SK-N-SH (cell line): Measurements from ENCODE around the gene HCN1. TPM values are rescaled to one million over a fixed set of nuclear protein-coding genes. Genes with fewer than 3 reads are reported as not detected.

Experiments used
- CTCF ChIA-PET: fragments of 300-600, 350-600 bp; formaldehyde crosslinking; extraction: SDS; loops from one replicate; lab custom pipeline; 2021; lab: Yijun Ruan, JAX
- POLR2A ChIA-PET: fragments of 350-600 bp; sonication (Branson Sonifier 250); formaldehyde crosslinking; extraction: SDS; loops from one replicate; lab custom pipeline; 2020; ENCODE audit warnings: antibody characterized with exemption, inconsistent platforms; lab: Yijun Ruan, JAX
- DNase-seq: peaks from one replicate; pipeline ENCODE4 v3.0.0; 2012
- H2AFZ ChIP-seq: fragments of 200-600 bp; sonication (generic); 2 replicates; pipeline ENCODE4 v1.8.1; 2016; ENCODE audit warnings: antibody characterized with exemption, mild to moderate bottlenecking, low read depth
- H3F3A ChIP-seq: fragments of 200-600 bp; sonication (generic); replicated peaks from 2 replicates; pipeline ENCODE3; 2016; ENCODE audit warnings: antibody characterized with exemption, mild to moderate bottlenecking; ENCODE audit not compliant: insufficient read depth
- H3K27ac ChIP-seq, 2 experiments: fragments of 200-500 bp in 1 of 2; fragments of 200-600 bp in 1 of 2; sonication (Bioruptor generic) in 1 of 2; sonication (generic), shearing (Covaris generic) in 1 of 2; 2 replicates each; pipeline versions ENCODE4 v1.5.1 to v1.6.1; 2014 to 2016; ENCODE audit warnings: low read depth in 2 of 2, inconsistent platforms in 1 of 2, low read length in 1 of 2, mild to moderate bottlenecking in 1 of 2, mixed read lengths in 1 of 2
- H3K27me3 ChIP-seq: fragments of 200-600 bp; sonication (generic), shearing (Covaris generic); 2 replicates; pipeline ENCODE4 v1.6.1; 2016; ENCODE audit warnings: mixed run types; ENCODE audit not compliant: insufficient read depth
- H3K36me3 ChIP-seq, 2 experiments: fragments of 200-500 bp in 1 of 2; fragments of 200-600 bp in 1 of 2; sonication (Bioruptor generic) in 1 of 2; sonication (generic) in 1 of 2; replicated peaks in 1 of 2; 2 replicates each; pipeline versions ENCODE3 to v1.5.1; 2014 to 2016; ENCODE audit warnings: low read length in 1 of 2, mild to moderate bottlenecking in 1 of 2; ENCODE audit not compliant: insufficient read depth in 2 of 2, control insufficient read depth in 1 of 2
- H3K4me1 ChIP-seq, 2 experiments: fragments of 200-500 bp in 1 of 2; fragments of 200-600 bp in 1 of 2; sonication (Bioruptor generic) in 1 of 2; sonication (generic), shearing (Covaris generic) in 1 of 2; 2 replicates each; pipeline versions ENCODE4 v1.5.1 to v1.6.1; 2014 to 2016; ENCODE audit warnings: low read depth in 1 of 2, low read length in 1 of 2, mixed run types in 1 of 2; ENCODE audit not compliant: insufficient read depth in 2 of 2, control insufficient read depth in 1 of 2
- H3K4me2 ChIP-seq: fragments of 200-600 bp; sonication (generic), shearing (Covaris generic); 2 replicates; pipeline ENCODE4 v1.6.1; 2017; ENCODE audit warnings: mixed run types
- H3K4me3 ChIP-seq, 2 experiments: fragments of 200-500 bp in 1 of 2; fragments of 200-600 bp in 1 of 2; sonication (Bioruptor generic) in 1 of 2; sonication (generic), shearing (Covaris generic) in 1 of 2; 2 replicates each; pipeline versions ENCODE4 v1.5.1 to v1.8.1; 2014 to 2016; ENCODE audit warnings: low read depth in 2 of 2, inconsistent platforms in 1 of 2, low read length in 1 of 2, mild to moderate bottlenecking in 1 of 2, mixed read lengths in 1 of 2, moderate library complexity in 1 of 2
- H3K79me2 ChIP-seq: fragments of 200-600 bp; sonication (generic); 2 replicates; pipeline ENCODE4 v1.8.1; 2017; ENCODE audit warnings: mild to moderate bottlenecking; ENCODE audit not compliant: insufficient read depth
- H3K9ac ChIP-seq: fragments of 200-600 bp; sonication (generic); 2 replicates; pipeline ENCODE4 v1.6.1; 2017; ENCODE audit warnings: mixed run types
- H3K9me2 ChIP-seq: fragments of 200-600 bp; sonication (generic); 2 replicates; pipeline ENCODE4 v1.6.1; 2017; ENCODE audit warnings: mixed run types
- H3K9me3 ChIP-seq: fragments of 200-600 bp; sonication (generic); 2 replicates; pipeline ENCODE4 v1.6.1; 2017; ENCODE audit warnings: mixed run types, mild to moderate bottlenecking, moderate library complexity
- H4K20me1 ChIP-seq: fragments of 200-600 bp; sonication (generic); 2 replicates; pipeline ENCODE4 v1.6.1; 2017; ENCODE audit warnings: mild to moderate bottlenecking, mixed run types; ENCODE audit not compliant: insufficient read depth
- CTCF ChIP-seq: fragments of 200-600 bp; sonication (generic); IDR thresholded peaks from 2 replicates; pipeline ENCODE4 v1.6.1; 2017; ENCODE audit warnings: antibody characterized with exemption, mild to moderate bottlenecking, moderate library complexity
- ELF1 ChIP-seq: IDR thresholded peaks from 2 replicates; pipeline ENCODE4 v1.4.0; 2012
- EZH2phosphoT487 ChIP-seq: fragments of 200-600 bp; sonication (generic); IDR thresholded peaks from 2 replicates; pipeline ENCODE4 v1.6.1; 2017; ENCODE audit warnings: low read depth, mixed run types, mild to moderate bottlenecking, antibody characterized with exemption, moderate library complexity, borderline replicate concordance
- FOXM1 ChIP-seq: IDR thresholded peaks from 2 replicates; pipeline ENCODE4 v1.4.0; 2012; ENCODE audit warnings: low read depth, mild to moderate bottlenecking
- JUND ChIP-seq: IDR thresholded peaks from 2 replicates; pipeline ENCODE4 v1.4.0; 2012
- MAX ChIP-seq: IDR thresholded peaks from 2 replicates; pipeline ENCODE4 v1.4.0; 2012; ENCODE audit warnings: low read depth
- MEF2A ChIP-seq: IDR thresholded peaks from 2 replicates; pipeline ENCODE4 v1.4.0; 2012; ENCODE audit warnings: low read depth, borderline replicate concordance
- MXI1 ChIP-seq: IDR thresholded peaks from 2 replicates; pipeline ENCODE4 v1.6.1; 2012; ENCODE audit warnings: mild to moderate bottlenecking, low read depth, low read length, improper control_type of control experiment
- NFIC ChIP-seq: IDR thresholded peaks from 2 replicates; pipeline ENCODE4 v1.4.0; 2012; ENCODE audit warnings: borderline replicate concordance
- NRF1 ChIP-seq: IDR thresholded peaks from 2 replicates; pipeline ENCODE4 v1.6.1; 2012; ENCODE audit warnings: low read depth, mild to moderate bottlenecking, low read length
- RAD21 ChIP-seq: IDR thresholded peaks from 2 replicates; pipeline ENCODE4 v1.6.1; 2012; ENCODE audit warnings: mild to moderate bottlenecking, low read length
- RCOR1 ChIP-seq: fragments of 150-350 bp; IDR thresholded peaks from 2 replicates; pipeline ENCODE4 v1.6.1; 2017; ENCODE audit warnings: antibody characterized with exemption, low read length
- SMC3 ChIP-seq: IDR thresholded peaks from 2 replicates; pipeline ENCODE4 v1.6.1; 2012; ENCODE audit warnings: low read depth, low read length, improper control_type of control experiment
- TEAD4 ChIP-seq: IDR thresholded peaks from 2 replicates; pipeline ENCODE4 v1.4.0; 2012; ENCODE audit warnings: mild to moderate bottlenecking, borderline replicate concordance; ENCODE audit not compliant: insufficient read depth
- YY1 ChIP-seq: IDR thresholded peaks from 2 replicates; pipeline ENCODE4 v1.4.0; 2012; ENCODE audit warnings: low read depth, mild to moderate bottlenecking
- ZBTB33 ChIP-seq: IDR thresholded peaks from 2 replicates; pipeline ENCODE4 v1.4.0; 2012; ENCODE audit warnings: low read depth, borderline replicate concordance
- WGBS: methylation state at CpG from one replicate; pipeline ENCODE4 v1.1.6; 2017; ENCODE audit warnings: low lambda C conversion rate; 5-methylcytosine and 5-hydroxymethylcytosine counted together
- polyA plus RNA-seq, 3 experiments: library from polyadenylated mRNA; depleted of rRNA; stranded (reverse); fragments of >200 nt; gene quantifications; 2 replicates each; pipeline ENCODE4 v1.2.3, GENCODE V29; 2012
- TF ChIP-seq, protein P1 (sequence below): IDR thresholded peaks from 2 replicates; pipeline ENCODE4 v1.4.0; 2012; ENCODE audit warnings: low read depth, borderline replicate concordance

HCN1 gene
- polyA plus RNA-seq, 1 of the 3 experiments (the other 2 are of a cell fraction) = not detected

DNA sequence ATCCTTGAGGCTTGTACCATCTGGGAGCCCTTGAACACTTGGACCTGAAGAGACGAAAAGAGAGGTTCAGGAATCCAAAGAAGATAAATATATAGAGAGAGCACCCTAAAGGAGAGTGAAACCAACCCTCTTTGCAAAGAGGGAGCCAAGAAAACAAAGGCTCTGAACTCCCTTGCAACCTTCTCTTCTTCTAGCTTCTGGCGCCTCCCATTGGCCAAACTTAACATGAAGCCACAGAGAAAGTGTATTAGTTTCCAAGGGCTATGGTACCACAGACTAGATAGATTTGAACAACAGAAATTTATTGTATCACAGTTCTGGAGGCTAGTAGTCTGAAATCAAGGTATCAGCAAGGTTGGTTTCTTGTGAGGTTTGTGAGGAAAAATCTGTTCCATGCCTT is 175.1 kb downstream of the HCN1 start:
- DNase-seq = no peak
- CTCF ChIA-PET = no interaction called here

DNA sequence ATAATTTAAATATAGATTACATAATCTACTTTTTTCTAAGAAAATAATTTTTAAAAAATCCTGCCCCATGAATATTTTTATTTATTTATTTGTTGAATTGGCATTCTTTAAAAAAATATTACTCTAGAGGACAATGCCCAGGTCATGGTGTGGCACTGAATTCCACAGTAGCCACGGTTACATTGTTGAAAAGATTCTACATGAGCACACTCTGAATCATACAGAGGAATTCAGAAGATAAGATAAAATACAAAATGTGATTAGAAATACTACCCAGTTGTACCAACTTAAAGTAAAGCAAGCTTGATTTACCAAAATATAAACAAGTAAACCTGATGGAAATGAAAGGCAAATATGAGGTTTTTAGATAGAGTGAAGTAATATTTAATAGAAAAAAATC is 183.7 kb downstream of the HCN1 start:
- Histone ChIP-seq H3K4me3 (no peak overlapping the region), H3K36me3 (no peaks in the 10 kb centered on the region), H3K9me3 (no peaks in the 10 kb centered on the region), H2AFZ (no peak overlapping the region), H3K9me2 (no peaks in the 10 kb centered on the region), H3K4me1 (no peaks in the 10 kb centered on the region), H3K27ac (no peak overlapping the region), H3F3A (no peaks in the 10 kb centered on the region), H4K20me1 (no peaks in the 10 kb centered on the region), H3K4me2 (no peak overlapping the region), H3K9ac (no peak overlapping the region), H3K27me3 (no peaks in the 10 kb centered on the region), H3K79me2 (no peaks in the 10 kb centered on the region)
- no peak for DNase-seq
- 2% methylated on average over 1 of the region's 1 CpG for WGBS
- CTCF ChIA-PET = no interaction called here
- POLR2A ChIA-PET = no interaction called here
- TF ChIP-seq TEAD4 (no peak), SMC3 (no peak), ZBTB33 (no peak), JUND (no peak), FOXM1 (no peak), MAX (no peak), NRF1 (no peak), MXI1 (no peak), RCOR1 (no peak), CTCF (no peak), EZH2phosphoT487 (no peak)

More for the DNA sequence above, 175.1 kb downstream of the HCN1 start:
- H3K79me2 ChIP-seq = no peaks in the 10 kb centered on the region
- no peaks in the 10 kb centered on the region for H3K27me3 ChIP-seq
- no peak overlapping the region for H3K27ac ChIP-seq
- WGBS = 0% methylated on average over 2 of the region's 2 CpGs
- H2AFZ ChIP-seq = no peak overlapping the region
- H3K4me2 ChIP-seq = no peak overlapping the region
- no peaks in the 10 kb centered on the region for H4K20me1 ChIP-seq
- H3K9me2 ChIP-seq = no peaks in the 10 kb centered on the region
- H3K4me1 ChIP-seq = no peaks in the 10 kb centered on the region
- H3F3A ChIP-seq = no peaks in the 10 kb centered on the region
- H3K4me3 ChIP-seq = peak overlapping the region in 1 of 2 experiments; percentile 50; a peak in 1 of 4 replicates
- TF ChIP-seq JUND = no peak
- no peak for TF ChIP-seq TEAD4
- no peak for TF ChIP-seq RCOR1
- no peak for TF ChIP-seq YY1
- TF ChIP-seq NFIC = no peak
- TF ChIP-seq, protein P1, sequence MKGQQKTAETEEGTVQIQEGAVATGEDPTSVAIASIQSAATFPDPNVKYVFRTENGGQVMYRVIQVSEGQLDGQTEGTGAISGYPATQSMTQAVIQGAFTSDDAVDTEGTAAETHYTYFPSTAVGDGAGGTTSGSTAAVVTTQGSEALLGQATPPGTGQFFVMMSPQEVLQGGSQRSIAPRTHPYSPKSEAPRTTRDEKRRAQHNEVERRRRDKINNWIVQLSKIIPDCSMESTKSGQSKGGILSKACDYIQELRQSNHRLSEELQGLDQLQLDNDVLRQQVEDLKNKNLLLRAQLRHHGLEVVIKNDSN = no peak
- peak; percentile 70 for TF ChIP-seq RAD21
- TF ChIP-seq SMC3 = peak; percentile 56
- peak; percentile 77 for TF ChIP-seq CTCF
- TF ChIP-seq MEF2A = no peak
- no peak for TF ChIP-seq ELF1
- H3K9me3 ChIP-seq = no peaks in the 10 kb centered on the region
- no peaks in the 10 kb centered on the region for H3K36me3 ChIP-seq
- no peak overlapping the region for H3K9ac ChIP-seq
- POLR2A ChIA-PET = no interaction called here
